ENCODE measurements around the gene BMPR2.
"Not testable (repeated sequence)": the region's sequence is repeated elsewhere in the genome, so short reads cannot be mapped to it uniquely, and the experiment has no call there.

Gene BMPR2

DNA sequence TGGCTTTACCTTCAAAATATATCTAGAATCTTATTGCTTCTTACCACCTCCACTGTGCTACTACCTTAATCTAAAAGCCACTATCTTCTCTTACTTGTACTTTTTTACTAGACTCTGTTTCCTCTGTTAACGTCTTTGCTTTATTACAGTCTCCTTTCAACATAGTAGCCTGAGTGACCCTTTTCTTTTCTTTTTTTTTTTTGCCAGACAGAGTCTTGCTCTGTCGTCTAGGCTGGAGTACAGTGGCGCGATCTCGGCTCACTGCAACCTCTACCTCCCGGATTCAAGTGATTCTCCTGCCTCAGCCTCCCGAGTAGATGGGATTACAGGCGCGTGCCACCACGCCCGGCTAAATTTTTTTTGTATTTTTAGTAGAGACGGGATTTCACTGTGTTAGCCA, 10.4 kb downstream of the BMPR2 start:
- DNase-seq: not testable (repeated sequence)

DNA sequence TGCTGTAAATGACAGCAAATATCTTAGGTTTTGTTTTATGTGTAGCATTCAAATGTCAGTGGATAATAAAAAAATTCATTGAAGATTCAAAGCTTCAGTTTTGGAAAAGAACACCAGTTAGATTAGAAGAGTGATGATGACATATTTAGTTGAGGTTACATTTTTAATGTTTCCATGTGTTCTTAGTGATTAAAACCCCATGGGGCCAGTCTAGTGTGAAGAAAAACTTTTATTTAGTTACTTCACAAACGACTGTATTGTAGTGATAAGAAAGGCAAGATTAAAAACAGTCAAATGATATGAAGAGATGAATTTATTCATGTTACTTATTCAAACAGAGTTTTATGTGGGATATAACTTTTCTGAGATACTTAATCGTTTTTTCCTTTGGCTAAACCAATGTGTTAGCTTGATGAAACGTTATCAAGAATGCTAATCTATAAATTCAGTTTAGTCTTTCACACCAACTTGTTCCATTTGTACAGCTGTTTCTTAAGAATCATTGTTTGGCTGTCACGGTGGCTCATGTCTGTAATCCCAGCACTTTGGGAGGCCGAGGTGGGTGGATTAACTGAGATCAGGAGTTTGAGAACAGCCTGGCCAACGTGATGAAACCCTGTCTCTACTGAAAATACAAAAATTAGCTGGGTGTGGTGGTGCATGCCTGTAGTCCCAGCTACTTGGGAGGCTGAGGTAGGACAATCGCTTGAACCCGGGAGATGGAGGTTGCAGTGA, 11.6 kb downstream of the BMPR2 start:
- DNase-seq: no peak

GRCh38 chr2:202400941-202401340, 24.8 kb downstream of the BMPR2 start:
- no peak for DNase-seq

GRCh38 chr2:202405798-202406197, 29.7 kb downstream of the BMPR2 start:
- DNase-seq: no peak

GRCh38 chr2:202406445-202406978, 30.4 kb downstream of the BMPR2 start:
- DNase-seq: no peak

DNA sequence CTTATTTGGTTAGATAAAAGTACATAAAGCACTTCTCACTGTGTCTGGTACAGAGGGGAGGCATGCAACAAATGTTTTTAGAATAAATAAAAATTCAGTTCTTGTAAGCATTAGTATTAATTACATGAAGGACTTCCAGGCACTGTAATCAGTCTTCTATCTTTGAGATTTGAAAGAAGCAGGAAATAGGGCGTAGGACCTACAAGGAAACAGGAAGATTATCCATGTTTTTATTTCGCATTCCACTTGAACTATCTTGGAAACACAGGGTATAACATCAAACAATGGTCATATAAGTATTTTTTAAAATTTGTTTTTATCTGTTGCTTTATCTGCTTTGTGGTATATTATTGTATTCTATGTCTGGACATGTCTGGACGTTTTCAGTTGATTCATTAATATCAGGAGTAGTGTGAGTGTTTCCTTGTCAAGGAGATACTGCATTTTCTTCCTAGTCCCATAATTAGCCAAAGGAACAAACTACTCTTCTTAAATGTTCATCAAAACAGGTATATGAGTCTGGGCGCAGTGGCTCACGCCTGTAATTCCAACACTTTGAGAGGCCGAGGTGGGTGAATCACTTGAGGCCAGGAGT, 32.5 kb downstream of the BMPR2 start:
- DNase-seq: no peak

DNA sequence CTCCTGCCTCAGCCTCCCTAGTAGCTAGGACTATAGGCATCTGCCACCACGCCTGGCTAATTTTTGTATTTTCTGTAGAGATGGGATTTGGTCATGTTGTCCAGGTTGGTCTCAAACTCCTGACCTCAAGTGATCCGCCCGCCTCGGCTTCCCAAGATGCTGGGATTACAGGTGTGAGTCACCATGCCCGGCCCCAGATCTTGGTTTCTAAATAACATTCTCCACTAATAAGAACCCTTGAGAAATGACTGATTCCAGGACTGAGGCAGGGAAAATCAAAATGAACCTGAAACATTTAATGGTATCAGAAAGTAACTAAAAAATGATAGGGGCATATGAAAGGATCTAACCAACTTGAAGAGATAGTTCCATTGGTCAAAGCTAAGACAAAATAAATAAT, 34.0 kb downstream of the BMPR2 start:
- no peak for DNase-seq

DNA sequence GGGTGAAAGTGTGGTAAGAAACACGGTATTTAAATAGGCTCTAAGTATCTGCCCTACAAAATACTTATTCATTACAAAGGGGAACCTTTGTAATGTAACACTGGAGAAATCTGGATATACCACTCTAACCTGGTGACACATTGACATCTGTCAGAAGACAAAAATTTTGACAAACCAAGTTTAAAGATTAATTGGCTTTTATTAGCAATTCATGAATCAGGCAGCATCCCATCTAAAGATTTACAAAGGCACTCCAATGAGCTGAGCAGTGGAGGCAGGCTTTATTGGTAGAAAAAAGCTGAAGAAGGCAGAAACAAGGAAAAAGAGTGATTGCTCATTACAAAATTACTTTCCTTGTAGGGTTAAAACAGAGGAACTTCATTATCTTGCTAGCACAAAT, 35.0 kb downstream of the BMPR2 start:
- DNase-seq: no peak

DNA sequence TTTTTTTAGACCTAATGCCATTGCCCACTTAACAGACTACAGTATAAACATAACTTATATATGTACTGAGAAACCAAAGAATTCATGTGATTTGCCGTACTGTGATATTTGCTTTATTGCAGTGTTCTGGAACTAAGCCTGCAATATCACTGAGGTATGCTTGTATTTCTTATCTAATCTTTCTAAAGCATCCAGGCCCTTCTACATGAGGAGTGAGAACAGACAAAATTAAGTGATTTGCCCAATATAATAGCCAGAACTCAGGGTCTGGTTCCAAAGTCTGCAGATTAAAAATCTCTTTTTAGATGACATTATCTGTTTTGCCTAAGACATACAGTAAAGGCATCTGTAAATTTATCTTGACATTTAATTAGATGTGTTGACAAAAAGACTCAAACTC, 41.9 kb downstream of the BMPR2 start:
- no peak for DNase-seq

DNA sequence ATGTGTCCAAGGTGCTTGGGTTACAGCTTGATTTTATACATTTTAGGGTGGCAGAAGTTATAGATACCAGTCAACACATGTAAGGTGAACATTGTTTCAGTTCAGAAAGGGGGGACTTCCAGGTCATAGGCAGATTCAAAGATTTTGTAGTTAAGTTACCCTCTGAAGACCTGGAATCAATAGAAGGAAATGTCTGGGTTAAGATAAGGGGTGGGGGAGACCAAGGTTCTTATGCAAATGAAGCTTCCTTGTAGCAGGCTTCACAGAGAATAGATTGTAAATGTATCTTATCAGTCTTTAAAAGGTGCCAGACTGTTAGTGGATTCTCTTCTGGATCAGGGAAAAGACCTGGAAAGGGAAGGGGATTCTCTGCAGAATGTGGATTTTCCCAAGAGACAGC, 42.4 kb downstream of the BMPR2 start:
- no peak for DNase-seq

GRCh38 chr2:202423139-202423538, 47.0 kb downstream of the BMPR2 start:
- no peak for DNase-seq

GRCh38 chr2:202425036-202425435, 48.9 kb downstream of the BMPR2 start:
- DNase-seq: no peak

- DNase-seq: no peak
These were observed 50.6 kb downstream of the BMPR2 start for GRCh38 chr2:202426751-202427150.

- DNase-seq: no peak
These were observed 53.2 kb downstream of the BMPR2 start for GRCh38 chr2:202429164-202429980.

DNA sequence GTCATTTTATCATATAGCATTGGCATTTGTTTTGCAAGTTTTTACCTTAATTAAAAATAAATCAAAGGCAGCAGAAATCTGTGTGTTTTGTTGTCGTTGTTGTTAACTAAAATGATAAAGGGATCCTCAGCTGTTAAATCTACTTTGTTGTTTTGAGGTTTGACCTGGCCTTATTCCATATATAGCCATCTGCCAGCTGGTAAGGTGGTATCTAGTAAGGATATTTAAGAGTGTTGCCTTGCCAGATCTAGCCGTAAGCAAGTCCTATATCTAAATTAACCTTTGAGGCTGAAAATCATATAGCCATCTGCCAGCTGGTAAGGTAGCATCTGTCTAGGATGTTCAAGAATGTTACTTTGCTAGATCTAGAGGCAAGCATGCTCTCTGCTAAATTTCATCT, 56.6 kb downstream of the BMPR2 start:
- no peak for DNase-seq

GRCh38 chr2:202434472-202434871, 58.3 kb downstream of the BMPR2 start:
- DNase-seq: no peak

GRCh38 chr2:202436626-202437025, 60.5 kb downstream of the BMPR2 start:
- DNase-seq: no peak

- DNase-seq: not testable (repeated sequence)
These were observed 64.0 kb downstream of the BMPR2 start for GRCh38 chr2:202440117-202440516.

- DNase-seq: no peak
These were observed 66.8 kb downstream of the BMPR2 start for GRCh38 chr2:202442882-202443281.

- DNase-seq: no peak
These were observed 67.9 kb downstream of the BMPR2 start for GRCh38 chr2:202444000-202444399.

GRCh38 chr2:202449344-202449743, 73.2 kb downstream of the BMPR2 start:
- DNase-seq: no peak

GRCh38 chr2:202450785-202451184, 74.7 kb downstream of the BMPR2 start:
- no peak for DNase-seq

DNA sequence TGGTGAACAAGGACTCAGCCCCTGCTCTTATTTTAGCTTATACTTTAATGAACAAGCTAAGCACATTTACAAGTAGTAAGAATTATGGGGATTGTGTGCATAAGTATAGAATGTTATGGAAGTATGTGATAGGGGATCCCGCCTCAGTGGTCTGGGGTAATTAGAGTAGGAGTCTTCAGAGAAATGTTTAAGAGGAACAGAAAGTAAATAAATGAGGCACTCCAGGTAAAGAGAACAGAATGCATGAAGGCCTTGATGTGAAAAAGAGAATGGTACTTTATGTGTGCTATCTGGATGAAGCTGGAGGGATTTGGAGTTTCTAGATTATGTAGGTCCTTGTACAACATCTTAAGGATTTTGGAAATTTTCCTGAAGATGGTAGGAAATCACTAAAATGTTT, 76.6 kb downstream of the BMPR2 start:
- DNase-seq: no peak

DNA sequence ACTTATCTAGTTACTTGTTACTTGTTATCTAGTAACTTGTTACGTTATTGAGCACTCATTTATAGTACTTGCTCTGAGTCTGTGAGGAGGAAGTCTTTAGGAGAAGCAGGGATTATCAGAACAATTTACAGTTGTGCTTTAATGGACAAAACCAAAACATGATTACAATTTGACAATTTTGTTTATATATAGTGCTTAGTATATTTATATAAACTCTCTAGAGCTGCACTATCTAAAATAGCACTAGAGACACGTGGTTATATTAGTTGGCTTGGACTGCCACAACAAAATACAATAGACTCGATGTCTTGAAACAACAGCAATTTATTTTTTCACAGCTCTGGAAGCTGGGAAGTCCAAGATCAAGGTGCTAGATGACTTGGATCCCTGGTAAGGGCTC, 78.4 kb downstream of the BMPR2 start:
- no peak for DNase-seq
